HT1080 (cell line): ENCODE measurements around the gene CCDC57. TPM values are rescaled to one million over a fixed set of nuclear protein-coding genes. Genes with fewer than 3 reads are reported as not detected.
"Not testable (repeated sequence)": the region's sequence is repeated elsewhere in the genome, so short reads cannot be mapped to it uniquely, and the experiment has no call there.

Experiments used
- DNase-seq: peaks from one replicate; pipeline ENCODE4 v3.0.0-alpha.2; 2015; ENCODE audit warnings: low read depth
- total RNA-seq: library from RNA; depleted of rRNA; stranded (reverse); fragments of >200 nt; shearing (Covaris generic); gene quantifications from 2 replicates; pipeline ENCODE4 v1.2.3, GENCODE V29; 2014

The CCDC57 gene
- total RNA-seq, 1 experiment from 2014 or later = 12.9 TPM

- no peak for DNase-seq
Measured at GRCh38 chr17:82156284-82156925, 56.2 kb downstream of the CCDC57 start.

GRCh38 chr17:82155606-82156005 lies 57.0 kb downstream of the CCDC57 start:
- no peak for DNase-seq

- DNase-seq = no peak
Measured at GRCh38 chr17:82154881-82155331, 57.7 kb downstream of the CCDC57 start.

GRCh38 chr17:82153745-82154375 lies 58.8 kb downstream of the CCDC57 start:
- peak; percentile 66 for DNase-seq

GRCh38 chr17:82153295-82153691 lies 59.3 kb downstream of the CCDC57 start:
- no peak for DNase-seq

- no peak for DNase-seq
Measured at GRCh38 chr17:82152556-82153294, 59.9 kb downstream of the CCDC57 start.

GRCh38 chr17:82152114-82152513 lies 60.5 kb downstream of the CCDC57 start:
- no peak for DNase-seq

- no peak for DNase-seq
Measured at GRCh38 chr17:82151106-82151957, 61.3 kb downstream of the CCDC57 start.

- no peak for DNase-seq
Measured at GRCh38 chr17:82149401-82150099, 63.1 kb downstream of the CCDC57 start.

- no peak for DNase-seq
Measured at GRCh38 chr17:82148997-82149396, 63.6 kb downstream of the CCDC57 start.

- no peak for DNase-seq
Measured at GRCh38 chr17:82148011-82148410, 64.6 kb downstream of the CCDC57 start.

- no peak for DNase-seq
Measured at GRCh38 chr17:82146663-82147654, 65.7 kb downstream of the CCDC57 start.

- no peak for DNase-seq
Measured at GRCh38 chr17:82145550-82146155, 67.0 kb downstream of the CCDC57 start.

GRCh38 chr17:82143333-82143732 lies 69.3 kb downstream of the CCDC57 start:
- DNase-seq = no peak

GRCh38 chr17:82139961-82140360 lies 72.7 kb downstream of the CCDC57 start:
- not testable (repeated sequence) for DNase-seq

- DNase-seq = no peak
Measured at GRCh38 chr17:82138511-82138992, 74.1 kb downstream of the CCDC57 start.

GRCh38 chr17:82134101-82134500 lies 78.5 kb downstream of the CCDC57 start:
- no peak for DNase-seq

GRCh38 chr17:82133166-82133953 lies 79.3 kb downstream of the CCDC57 start:
- peak; percentile 32 for DNase-seq
